Epithelial cell of esophagus (primary cell): ENCODE measurements around the gene ZC3HAV1.
"Not testable (repeated sequence)": the region's sequence is repeated elsewhere in the genome, so short reads cannot be mapped to it uniquely, and the experiment has no call there.

Experiments
- DNase-seq: peaks from one replicate; pipeline ENCODE4 v3.0.0; 2010; ENCODE audit warnings: low read depth
- H3K4me3 ChIP-seq: 2 replicates; pipeline ENCODE4 v1.5.1; 2011; ENCODE audit warnings: mild to moderate bottlenecking, low read length, control low read depth
- CTCF ChIP-seq: IDR thresholded peaks from 2 replicates; pipeline ENCODE4 v1.5.1; 2011; ENCODE audit warnings: low read depth, mild to moderate bottlenecking, low read length, control low read depth, inconsistent platforms; ENCODE audit not compliant: insufficient read depth; ENCODE audit errors: missing control alignments

Gene ZC3HAV1

GRCh38 chr7:139086454-139086853 lies 23.1 kb downstream of the ZC3HAV1 start:
- DNase-seq = no peak
- H3K4me3 ChIP-seq = no peak overlapping the region
- no peak for TF ChIP-seq CTCF

GRCh38 chr7:139084709-139085108 lies 24.8 kb downstream of the ZC3HAV1 start:
- no peak for DNase-seq
- no peak overlapping the region for H3K4me3 ChIP-seq
- no peak for TF ChIP-seq CTCF

GRCh38 chr7:139081584-139081983 lies 27.9 kb downstream of the ZC3HAV1 start:
- no peak for DNase-seq
- TF ChIP-seq CTCF = no peak
- H3K4me3 ChIP-seq = no peak overlapping the region

- H3K4me3 ChIP-seq = no peak overlapping the region
- DNase-seq = no peak
- TF ChIP-seq CTCF = no peak
These were observed 28.6 kb downstream of the ZC3HAV1 start for GRCh38 chr7:139080905-139081304.

GRCh38 chr7:139079861-139080260 lies 29.7 kb downstream of the ZC3HAV1 start:
- no peak for TF ChIP-seq CTCF
- DNase-seq = no peak
- H3K4me3 ChIP-seq = no peak overlapping the region

GRCh38 chr7:139078911-139079310 lies 30.6 kb downstream of the ZC3HAV1 start:
- no peak for DNase-seq

GRCh38 chr7:139078399-139078798 lies 31.1 kb downstream of the ZC3HAV1 start:
- no peak for TF ChIP-seq CTCF
- no peak overlapping the region for H3K4me3 ChIP-seq
- DNase-seq = no peak

More at GRCh38 chr7:139078911-139079310, 30.6 kb downstream of the ZC3HAV1 start:
- no peak for TF ChIP-seq CTCF
- no peak overlapping the region for H3K4me3 ChIP-seq

GRCh38 chr7:139077706-139078105 lies 31.8 kb downstream of the ZC3HAV1 start:
- not testable (repeated sequence) for H3K4me3 ChIP-seq, DNase-seq
